Activated naive CD8-positive, alpha-beta T cell (primary cell): ENCODE measurements around the gene CPNE7.
A peak's percentile ranks its signal among the peaks of the same experiment; 100 is the strongest.

Source experiments
- H3K27ac Mint-ChIP-seq: one replicate; pipeline ENCODE4 v1.8.0; 2021; ENCODE audit warnings: mixed read lengths
- H3K27me3 Mint-ChIP-seq: one replicate; pipeline ENCODE4 v1.8.0; 2021; ENCODE audit warnings: mixed read lengths
- H3K36me3 Mint-ChIP-seq: one replicate; pipeline ENCODE4 v1.8.0; 2021; ENCODE audit warnings: mixed read lengths
- H3K4me1 Mint-ChIP-seq: one replicate; pipeline ENCODE4 v1.8.0; 2021; ENCODE audit warnings: low read depth, mixed read lengths
- H3K4me3 Mint-ChIP-seq: one replicate; pipeline ENCODE4 v1.8.0; 2021; ENCODE audit warnings: mild to moderate bottlenecking, mixed read lengths
- H3K9me3 Mint-ChIP-seq: one replicate; pipeline ENCODE4 v1.8.0; 2021; ENCODE audit warnings: low read depth, mixed read lengths

The CPNE7 gene

GRCh38 chr16:89610108-89610453, 34.5 kb downstream of the CPNE7 start:
- Mint-ChIP-seq H3K36me3 (no peaks in the 10 kb centered on the region), H3K27ac (no peak overlapping the region), H3K4me3 (no peak overlapping the region), H3K9me3 (no peaks in the 10 kb centered on the region), H3K27me3 (no peaks in the 10 kb centered on the region), H3K4me1 (no peaks in the 10 kb centered on the region)

GRCh38 chr16:89612415-89613166, 37.0 kb downstream of the CPNE7 start:
- H3K36me3 Mint-ChIP-seq = no peaks in the 10 kb centered on the region
- H3K4me1 Mint-ChIP-seq = peaks cover 13% of the 10 kb centered on the region
- no peak overlapping the region for H3K4me3 Mint-ChIP-seq
- no peaks in the 10 kb centered on the region for H3K27me3 Mint-ChIP-seq
- no peak overlapping the region for H3K27ac Mint-ChIP-seq
- H3K9me3 Mint-ChIP-seq = no peaks in the 10 kb centered on the region

DNA sequence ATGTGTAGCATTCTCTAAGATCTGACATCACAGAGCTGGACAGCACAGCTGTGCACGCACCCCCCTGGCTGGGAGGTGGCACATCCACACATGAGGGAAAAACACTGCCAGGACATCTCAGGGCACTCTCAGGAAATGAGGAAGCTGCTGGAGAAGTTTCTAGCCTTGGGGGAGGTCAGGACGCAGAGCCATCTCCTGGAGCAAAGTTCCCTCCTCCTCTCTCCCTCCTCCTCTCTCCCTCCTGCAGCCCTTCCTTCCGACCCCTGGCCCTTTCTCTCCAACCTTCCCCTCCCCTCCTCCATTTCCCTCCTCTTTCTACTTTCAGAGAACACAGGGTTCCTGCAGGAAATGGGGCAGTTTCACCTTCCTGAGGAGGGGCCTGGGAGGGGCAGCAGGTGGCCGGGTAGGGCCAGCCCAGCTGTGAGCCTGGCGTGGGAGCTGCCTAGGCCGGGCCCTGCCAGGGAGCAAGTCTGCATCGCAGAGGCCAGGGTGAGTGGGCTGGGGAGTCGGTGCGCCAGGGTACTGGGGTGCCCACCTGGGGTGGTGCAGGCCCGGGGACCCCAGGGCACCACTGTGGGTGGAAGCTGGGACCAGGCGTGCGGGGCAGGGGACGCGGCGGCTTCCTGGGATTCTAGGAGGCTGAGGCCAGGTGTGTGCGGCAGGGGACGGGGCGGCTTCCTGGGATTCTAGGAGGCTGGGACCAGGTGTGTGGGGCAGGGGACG, 37.8 kb downstream of the CPNE7 start, which contains the start of gene DPEP1:
TSS of gene DPEP1 (plus strand) at position 412 of the 723 bp plus-strand sequence. CDS start 16,769 bp downstream, outside the sequence.
- Mint-ChIP-seq H3K9me3 (no peaks in the 10 kb centered on the region), H3K27ac (no peak within 1 kb of the TSS), H3K4me3 (no peak within 1 kb of the TSS), H3K4me1 (peaks cover 13% of the 10 kb centered on the region), H3K36me3 (no peaks in the 10 kb centered on the region), H3K27me3 (no peaks in the 10 kb centered on the region)

- Mint-ChIP-seq H3K36me3 (no peaks in the 10 kb centered on the region), H3K4me1 (peaks cover 13% of the 10 kb centered on the region), H3K27ac (no peak overlapping the region), H3K4me3 (no peak overlapping the region), H3K27me3 (no peaks in the 10 kb centered on the region), H3K9me3 (no peaks in the 10 kb centered on the region)
Measured at GRCh38 chr16:89613954-89614459, 38.4 kb downstream of the CPNE7 start.

- Mint-ChIP-seq H3K4me3 (no peak overlapping the region), H3K4me1 (peaks cover 13% of the 10 kb centered on the region), H3K36me3 (no peaks in the 10 kb centered on the region)
Measured at GRCh38 chr16:89615176-89615575, 39.6 kb downstream of the CPNE7 start.

DNA sequence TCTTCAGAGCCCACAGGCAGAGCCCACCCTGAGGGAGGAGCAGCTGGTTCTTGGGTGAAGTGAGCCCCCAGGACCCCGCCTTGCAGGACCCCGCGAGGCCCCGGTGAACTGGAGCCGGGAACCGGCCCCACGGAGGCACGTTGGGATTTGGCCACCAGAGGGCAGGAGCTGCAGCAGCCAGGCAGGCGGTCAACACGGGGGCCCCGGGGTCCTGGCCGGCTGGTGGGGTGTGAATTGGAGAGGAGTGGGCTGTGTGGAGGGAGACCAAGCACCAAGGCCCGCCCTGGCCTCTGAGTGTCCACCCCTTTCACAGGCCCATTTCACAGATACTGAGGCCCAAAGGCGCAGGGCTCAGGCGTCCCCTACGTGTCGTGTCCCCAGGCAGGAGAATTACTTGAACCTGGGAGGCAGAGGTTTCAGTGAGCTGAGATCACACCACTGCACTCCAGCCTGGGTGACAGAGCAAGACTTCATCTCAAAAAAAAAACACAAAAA, 40.1 kb downstream of the CPNE7 start:
- Mint-ChIP-seq H3K9me3 (no peaks in the 10 kb centered on the region), H3K4me3 (no peak overlapping the region), H3K4me1 (peaks cover 13% of the 10 kb centered on the region), H3K27me3 (no peaks in the 10 kb centered on the region), H3K27ac (no peak overlapping the region), H3K36me3 (no peaks in the 10 kb centered on the region)

More at GRCh38 chr16:89615176-89615575, 39.6 kb downstream of the CPNE7 start:
- Mint-ChIP-seq H3K27ac (no peak overlapping the region), H3K27me3 (no peaks in the 10 kb centered on the region), H3K9me3 (no peaks in the 10 kb centered on the region)

DNA sequence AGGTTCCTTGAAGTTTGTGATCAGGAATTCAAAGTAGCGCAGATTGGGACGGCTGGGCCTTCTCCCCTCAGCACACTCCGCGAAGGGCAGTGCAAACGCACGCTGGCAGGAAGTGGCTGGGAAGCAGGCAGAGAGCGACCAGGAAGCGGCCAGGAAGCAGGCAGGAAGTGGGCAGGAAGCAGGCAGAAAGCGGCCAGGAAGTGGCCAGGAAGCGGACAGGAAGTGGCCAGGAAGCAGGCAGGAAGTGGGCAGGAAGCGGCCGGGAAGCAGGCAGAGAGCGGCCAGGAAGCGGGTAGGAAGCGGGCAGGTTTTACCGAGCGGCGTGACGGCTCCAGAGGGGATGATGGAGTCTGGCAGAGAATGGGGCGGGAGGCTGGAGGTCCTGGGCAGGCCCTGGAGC, 41.1 kb downstream of the CPNE7 start:
- H3K4me3 Mint-ChIP-seq = peak overlapping the region; percentile 39
- peaks cover 13% of the 10 kb centered on the region for H3K4me1 Mint-ChIP-seq
- H3K36me3 Mint-ChIP-seq = no peaks in the 10 kb centered on the region
- no peak overlapping the region for H3K27ac Mint-ChIP-seq
- H3K9me3 Mint-ChIP-seq = no peaks in the 10 kb centered on the region
- H3K27me3 Mint-ChIP-seq = no peaks in the 10 kb centered on the region

DNA sequence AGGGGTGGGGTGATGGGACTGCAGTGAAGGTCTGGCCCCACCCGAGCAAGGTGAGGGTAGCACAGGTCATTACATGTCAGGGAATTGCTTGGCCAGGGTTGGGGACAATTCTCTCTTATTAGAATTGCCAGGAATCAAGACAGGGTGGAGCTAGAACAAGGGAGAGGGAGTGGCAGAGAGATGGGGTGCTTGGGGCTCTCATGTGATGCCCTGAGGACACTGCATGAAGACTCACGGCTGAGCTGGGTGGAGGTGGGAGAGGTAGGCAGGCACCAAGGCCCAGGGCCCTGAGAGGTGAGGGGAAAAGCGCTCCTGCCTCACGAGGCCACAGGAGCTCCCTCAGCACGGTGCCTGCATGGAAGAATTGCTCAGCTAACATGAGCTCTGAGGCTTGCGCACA, 41.5 kb downstream of the CPNE7 start:
- Mint-ChIP-seq H3K27me3 (no peaks in the 10 kb centered on the region), H3K36me3 (no peaks in the 10 kb centered on the region), H3K27ac (no peak overlapping the region), H3K9me3 (no peaks in the 10 kb centered on the region), H3K4me1 (peaks cover 13% of the 10 kb centered on the region), H3K4me3 (peak overlapping the region; percentile 39)

DNA sequence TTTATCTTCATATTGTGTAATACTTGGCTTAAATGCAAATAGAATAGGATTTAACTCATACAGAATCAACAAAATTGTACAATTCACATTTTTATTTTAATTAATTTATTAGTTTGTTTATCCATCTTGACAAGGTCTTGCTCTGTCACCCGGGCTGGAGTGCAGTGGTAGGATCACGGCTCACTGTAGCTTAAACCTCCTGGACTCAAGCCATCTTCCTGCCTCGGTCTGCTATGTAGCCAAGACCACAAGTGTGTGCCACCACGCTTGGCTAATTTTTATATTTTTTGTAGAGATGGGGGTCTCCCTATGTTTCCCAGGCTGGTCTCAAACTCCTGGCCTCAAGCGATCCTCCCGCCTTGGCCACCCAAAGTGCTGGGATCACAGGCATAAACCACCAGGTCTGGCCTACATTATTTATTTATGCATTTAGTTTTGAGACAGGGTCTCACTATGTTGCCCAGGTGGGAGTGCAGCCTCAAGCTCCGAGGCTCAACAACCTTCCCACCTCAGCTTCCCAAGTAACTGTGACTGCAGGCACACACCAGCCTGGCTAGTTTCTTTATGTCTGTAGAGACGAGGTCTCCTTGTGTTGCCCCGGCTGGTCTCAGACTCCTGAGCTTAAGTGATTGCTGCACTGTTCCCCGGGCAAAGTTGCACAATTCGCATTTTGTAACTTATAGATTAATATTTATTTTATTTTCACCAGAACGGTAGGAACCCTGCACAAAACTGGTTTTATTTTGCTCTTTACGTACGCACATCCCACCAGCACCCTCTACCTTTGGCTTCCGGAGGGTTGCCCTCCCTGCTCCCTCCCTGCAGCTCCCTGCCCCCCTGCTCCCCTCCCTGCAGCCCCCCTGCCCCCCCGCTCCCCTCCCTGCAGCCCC, 42.8 kb downstream of the CPNE7 start:
- Mint-ChIP-seq H3K27me3 (no peaks in the 10 kb centered on the region), H3K27ac (no peak overlapping the region), H3K9me3 (no peaks in the 10 kb centered on the region), H3K4me3 (no peak overlapping the region), H3K36me3 (no peaks in the 10 kb centered on the region), H3K4me1 (peaks cover 13% of the 10 kb centered on the region)

- H3K9me3 Mint-ChIP-seq = no peaks in the 10 kb centered on the region
- H3K4me3 Mint-ChIP-seq = no peak overlapping the region
- H3K36me3 Mint-ChIP-seq = no peaks in the 10 kb centered on the region
- H3K27me3 Mint-ChIP-seq = peaks cover 5% of the 10 kb centered on the region
- no peak overlapping the region for H3K27ac Mint-ChIP-seq
- H3K4me1 Mint-ChIP-seq = peaks cover 13% of the 10 kb centered on the region
Measured at GRCh38 chr16:89619840-89620239, 44.3 kb downstream of the CPNE7 start.

- Mint-ChIP-seq H3K27me3 (peaks cover 9% of the 10 kb centered on the region), H3K9me3 (no peaks in the 10 kb centered on the region), H3K4me1 (peaks cover 13% of the 10 kb centered on the region), H3K36me3 (no peaks in the 10 kb centered on the region), H3K27ac (no peak overlapping the region), H3K4me3 (no peak overlapping the region)
Measured at GRCh38 chr16:89620406-89620841, 44.9 kb downstream of the CPNE7 start.

- Mint-ChIP-seq H3K4me3 (no peak overlapping the region), H3K4me1 (peaks cover 11% of the 10 kb centered on the region), H3K9me3 (no peaks in the 10 kb centered on the region), H3K27ac (no peak overlapping the region), H3K36me3 (no peaks in the 10 kb centered on the region), H3K27me3 (peaks cover 9% of the 10 kb centered on the region)
Measured at GRCh38 chr16:89621136-89621697, 45.7 kb downstream of the CPNE7 start.

DNA sequence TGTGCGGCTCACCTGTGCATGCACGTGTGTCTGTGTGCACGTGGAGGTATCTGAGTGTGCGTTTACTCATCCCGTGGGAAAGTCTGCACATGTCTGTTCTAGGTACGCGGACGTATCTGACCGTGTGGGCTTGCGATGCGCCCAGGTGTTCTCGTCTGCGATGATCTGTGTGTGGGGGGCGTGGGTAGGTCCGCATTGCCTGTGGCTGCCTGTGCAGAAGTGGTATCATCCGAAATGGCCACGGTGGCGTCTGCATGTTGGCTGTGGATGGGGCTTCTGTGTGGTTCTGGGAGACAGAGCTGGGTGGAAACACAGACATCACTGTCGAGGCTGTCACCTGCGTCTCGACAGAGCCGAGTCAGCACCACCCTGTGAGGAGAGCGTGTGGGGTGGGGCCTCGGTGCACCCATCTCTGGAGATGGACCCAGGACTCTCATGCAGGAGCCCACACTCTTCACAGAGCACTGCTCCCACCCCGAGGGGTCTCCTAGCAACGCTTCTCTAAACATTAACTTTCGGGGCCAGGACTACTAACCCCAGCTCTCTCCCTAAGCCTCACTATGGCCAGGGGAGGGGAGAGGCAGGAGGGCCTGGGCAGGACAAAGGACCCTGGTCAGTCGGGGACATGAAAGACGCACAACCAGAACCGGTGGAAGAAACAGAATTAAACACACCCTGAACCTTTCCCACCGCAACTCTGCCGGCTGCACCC, 46.3 kb downstream of the CPNE7 start:
- Mint-ChIP-seq H3K27me3 (peaks cover 9% of the 10 kb centered on the region), H3K27ac (no peak overlapping the region), H3K9me3 (no peaks in the 10 kb centered on the region), H3K4me3 (no peak overlapping the region), H3K36me3 (no peaks in the 10 kb centered on the region), H3K4me1 (peaks cover 4% of the 10 kb centered on the region)
